GM11168 (cell line): ENCODE results near the gene RHOC.
"Not testable (repeated sequence)": the region's sequence is repeated elsewhere in the genome, so short reads cannot be mapped to it uniquely, and the experiment has no call there.

Experiments
- in situ Hi-C: fragments of 300-500 bp; cut with MboI; formaldehyde crosslinking; loops from one replicate; pipeline ENCODE4 v1.12.0; 2022; ENCODE audit warnings: low sequenced_read_pairs; ENCODE audit not compliant: unreplicated experiment

The RHOC gene

GRCh38 chr1:112706505-112707220, at the start of gene RHOC:
Gene RHOC (minus strand): TSS chr1:112707127. CDS start chr1:112703799, 3,328 bp downstream.
- in situ Hi-C loops: loop anchor here (5.0 to 25.0 kb wide), 3 partner anchors 219 to 331 kb away; no protein-coding TSS in a partner anchor

DNA sequence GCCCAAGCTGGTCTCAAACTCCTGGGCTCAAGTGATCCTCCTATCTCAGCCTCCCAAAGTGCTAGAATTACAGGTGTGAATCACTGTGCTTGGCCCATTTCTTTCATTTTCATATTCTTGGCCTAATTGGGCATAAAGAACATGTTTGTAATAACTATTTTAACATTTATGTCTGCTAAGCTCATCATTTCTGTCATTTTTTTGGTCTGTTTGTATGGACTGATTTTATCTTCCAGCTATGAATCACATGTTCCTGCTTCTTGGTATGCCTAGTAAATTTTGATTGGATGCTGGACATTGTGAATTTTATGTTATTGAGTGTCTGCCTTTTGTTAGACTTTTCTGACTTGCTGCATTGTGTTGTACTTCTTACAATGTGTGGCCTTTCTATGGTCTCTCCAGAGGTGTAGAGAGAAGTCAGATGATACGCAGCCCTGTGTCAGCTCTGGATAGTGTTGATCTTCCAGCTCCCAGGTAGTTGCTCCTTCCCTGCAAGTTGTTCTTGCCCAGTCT, 47.2 kb upstream of the RHOC start:
- in situ Hi-C loops: no loop called here

- in situ Hi-C loops: no loop called here
These were observed 41.5 kb upstream of the RHOC start for GRCh38 chr1:112748396-112748795.

GRCh38 chr1:112744009-112744578, 37.2 kb upstream of the RHOC start:
- in situ Hi-C loops: no loop called here

DNA sequence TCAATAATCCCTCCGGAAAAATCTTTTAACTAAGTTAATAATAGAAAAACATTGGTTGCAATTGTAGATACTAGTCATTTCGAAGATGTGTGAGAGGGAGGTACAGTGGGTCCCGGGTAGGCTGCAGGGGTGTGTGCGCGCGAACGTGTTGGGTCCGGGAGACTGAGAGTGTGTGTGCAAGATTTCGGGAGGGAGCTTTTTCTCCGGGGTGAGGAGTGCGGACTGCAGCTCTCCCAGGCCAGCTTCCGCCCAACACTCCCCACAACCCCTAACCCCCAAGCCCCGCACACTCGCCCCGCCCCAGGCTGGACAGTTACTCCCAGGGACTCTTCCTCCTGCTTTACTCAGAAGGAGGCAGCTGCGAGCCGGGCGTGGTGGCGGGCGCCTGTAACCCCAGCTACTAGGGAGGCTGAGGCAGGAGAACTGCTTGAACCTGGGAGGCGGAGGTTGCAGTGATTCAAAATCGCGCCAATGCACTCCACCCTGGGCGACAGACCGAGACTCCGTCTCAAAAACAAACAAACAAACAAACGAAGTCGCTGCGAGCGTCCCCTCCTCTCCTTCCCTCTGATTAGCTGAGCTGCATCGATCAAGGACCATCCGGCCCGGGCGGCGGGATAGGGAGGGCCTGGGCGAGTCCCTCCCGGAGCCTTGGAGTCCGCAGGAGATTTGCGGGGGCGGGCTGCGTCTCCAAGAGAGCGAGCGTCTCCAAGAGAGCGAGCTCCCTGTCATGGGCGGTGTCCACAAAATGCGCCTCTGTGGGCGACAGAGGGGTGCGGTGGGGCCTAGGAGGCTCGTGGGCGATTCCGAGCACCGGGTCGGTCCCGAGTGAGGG, 36.5 kb upstream of the RHOC start:
- in situ Hi-C loops: no loop called here

DNA sequence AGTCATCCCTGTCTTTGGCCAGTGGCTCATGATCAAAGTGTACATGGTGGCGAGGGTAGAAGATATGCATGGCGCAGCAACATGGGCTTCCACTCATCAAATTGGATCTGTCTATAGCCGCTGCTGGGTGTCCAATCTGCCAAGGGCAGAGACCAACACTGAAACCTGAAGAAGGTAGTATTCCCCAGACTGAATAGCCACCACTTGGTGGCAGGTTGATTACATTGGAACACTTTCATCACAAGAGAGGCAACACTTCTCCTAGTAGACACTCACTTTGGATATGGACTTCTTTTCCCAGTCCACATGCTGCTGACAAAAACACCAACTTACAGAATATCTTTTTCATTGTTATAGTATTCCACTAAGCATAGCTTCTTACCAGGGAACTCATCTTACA, 30.6 kb upstream of the RHOC start:
- in situ Hi-C loops: no loop called here

DNA sequence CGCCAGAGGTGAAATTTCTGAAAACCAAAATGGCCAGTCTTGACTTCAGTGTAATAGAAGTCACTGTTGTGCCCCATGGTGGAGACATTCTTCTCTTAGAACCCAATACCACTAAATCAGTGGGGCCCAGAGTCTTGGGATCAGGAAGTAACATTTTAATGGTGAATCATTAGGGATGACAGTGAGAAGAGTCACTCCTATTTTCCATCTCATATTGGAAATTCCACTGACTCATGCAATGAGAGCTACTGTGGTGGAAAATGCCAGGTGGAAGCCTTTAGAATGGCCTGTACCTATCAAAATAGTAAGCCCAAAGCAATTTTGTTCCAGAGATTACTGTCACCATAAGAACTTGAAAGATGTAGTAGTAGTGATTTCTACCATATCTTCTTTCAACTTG, 28.8 kb upstream of the RHOC start:
- in situ Hi-C loops: no loop called here

DNA sequence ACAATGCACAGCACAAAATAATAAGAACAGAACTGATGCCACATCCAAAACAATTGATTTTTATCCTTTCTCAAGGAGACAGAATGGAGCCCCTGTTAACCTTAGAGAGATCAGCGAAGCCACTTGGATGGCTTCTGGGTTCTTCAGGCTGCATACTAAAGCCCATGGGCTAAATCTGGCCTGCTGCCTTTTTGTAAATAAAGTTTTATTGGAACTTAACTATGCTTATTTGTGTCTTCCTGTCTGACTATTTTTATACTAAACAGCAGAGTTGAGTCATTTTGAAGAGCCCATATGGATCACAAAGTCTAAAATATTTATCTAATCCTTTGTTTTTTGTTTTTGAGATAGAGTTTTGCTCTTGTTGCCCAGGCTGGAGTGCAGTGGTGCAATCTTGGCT, 24.5 kb upstream of the RHOC start:
- in situ Hi-C loops: no loop called here

DNA sequence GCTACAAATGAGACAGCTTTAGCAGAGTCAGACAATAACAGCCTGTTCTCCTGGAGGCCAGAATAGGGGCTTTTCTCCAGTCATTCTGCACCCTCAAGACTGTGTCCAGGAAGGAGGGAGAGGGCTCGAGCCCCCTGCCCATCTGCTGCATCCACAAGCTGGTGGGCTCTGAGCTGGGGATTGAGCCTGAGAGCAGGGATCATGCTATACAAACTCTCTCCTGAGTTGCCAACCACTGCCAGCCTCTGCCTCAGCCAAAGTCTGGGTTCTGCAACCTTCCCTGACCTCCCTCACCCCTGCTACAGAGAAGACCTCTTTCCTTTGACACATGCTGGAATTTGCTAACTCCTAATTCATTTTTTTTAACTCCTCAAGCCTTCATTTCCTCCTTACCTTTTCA, 23.0 kb upstream of the RHOC start:
- in situ Hi-C loops: no loop called here

- in situ Hi-C loops: not testable (repeated sequence)
These were observed 22.1 kb upstream of the RHOC start for GRCh38 chr1:112729011-112729410.

- in situ Hi-C loops: not testable (repeated sequence)
These were observed 21.5 kb upstream of the RHOC start for GRCh38 chr1:112728306-112728971.

DNA sequence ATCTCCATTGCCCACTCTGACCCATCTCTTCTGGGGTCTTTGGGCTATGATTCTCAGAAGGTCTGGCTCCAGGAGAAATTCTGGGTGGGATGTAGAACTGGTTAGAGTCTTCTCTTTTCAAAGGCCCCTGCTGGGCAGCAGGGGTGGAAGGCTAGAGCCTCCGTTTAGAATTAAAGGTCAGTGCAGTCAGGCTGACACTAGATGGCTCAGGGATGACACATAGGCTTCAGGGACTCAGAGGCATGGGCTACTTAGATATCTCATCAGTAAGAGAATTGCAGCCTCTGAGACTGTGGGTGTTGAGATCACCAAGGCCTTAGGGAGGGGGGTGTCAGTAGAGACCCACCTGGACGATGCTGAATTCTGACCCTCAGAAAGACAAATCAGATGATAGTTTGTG, 20.8 kb upstream of the RHOC start:
- in situ Hi-C loops: no loop called here

DNA sequence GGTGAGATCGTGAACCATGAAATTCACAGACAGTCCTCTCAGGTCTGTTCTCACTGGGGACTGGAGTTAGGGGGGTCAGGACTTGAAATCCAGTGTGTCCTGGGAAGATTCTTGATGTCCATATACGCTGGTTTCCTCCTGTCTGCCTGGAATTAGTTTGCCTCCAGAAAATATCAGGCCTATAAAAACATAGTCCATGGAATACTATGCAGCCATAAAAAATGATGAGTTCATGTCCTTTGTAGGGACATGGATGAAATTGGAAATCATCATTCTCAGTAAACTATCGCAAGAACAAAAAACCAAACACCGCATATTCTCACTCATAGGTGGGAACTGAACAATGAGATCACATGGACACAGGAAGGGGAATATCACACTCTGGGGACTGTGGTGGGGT, 17.3 kb upstream of the RHOC start:
- in situ Hi-C loops: loop anchor here (25.0 kb wide), 2 partner anchors 237 to 313 kb away; no protein-coding TSS in a partner anchor

DNA sequence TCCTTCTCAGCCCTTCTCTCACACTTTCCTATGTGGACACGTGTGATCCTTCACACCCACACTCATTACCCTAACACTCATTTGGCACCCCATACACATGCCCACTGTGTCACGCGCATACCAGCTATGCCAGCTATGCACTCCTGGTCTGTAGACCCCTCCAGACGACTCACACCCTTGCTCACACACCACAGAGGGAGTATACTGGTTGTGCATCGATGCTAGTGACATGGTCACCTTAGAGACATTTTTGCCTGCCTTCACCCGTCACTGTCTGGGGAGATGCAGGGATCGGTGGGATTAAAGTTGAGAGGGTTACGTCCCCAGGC, 16.5 kb upstream of the RHOC start:
- in situ Hi-C loops: loop anchor here (25.0 kb wide), 2 partner anchors 236 to 314 kb away; no protein-coding TSS in a partner anchor

DNA sequence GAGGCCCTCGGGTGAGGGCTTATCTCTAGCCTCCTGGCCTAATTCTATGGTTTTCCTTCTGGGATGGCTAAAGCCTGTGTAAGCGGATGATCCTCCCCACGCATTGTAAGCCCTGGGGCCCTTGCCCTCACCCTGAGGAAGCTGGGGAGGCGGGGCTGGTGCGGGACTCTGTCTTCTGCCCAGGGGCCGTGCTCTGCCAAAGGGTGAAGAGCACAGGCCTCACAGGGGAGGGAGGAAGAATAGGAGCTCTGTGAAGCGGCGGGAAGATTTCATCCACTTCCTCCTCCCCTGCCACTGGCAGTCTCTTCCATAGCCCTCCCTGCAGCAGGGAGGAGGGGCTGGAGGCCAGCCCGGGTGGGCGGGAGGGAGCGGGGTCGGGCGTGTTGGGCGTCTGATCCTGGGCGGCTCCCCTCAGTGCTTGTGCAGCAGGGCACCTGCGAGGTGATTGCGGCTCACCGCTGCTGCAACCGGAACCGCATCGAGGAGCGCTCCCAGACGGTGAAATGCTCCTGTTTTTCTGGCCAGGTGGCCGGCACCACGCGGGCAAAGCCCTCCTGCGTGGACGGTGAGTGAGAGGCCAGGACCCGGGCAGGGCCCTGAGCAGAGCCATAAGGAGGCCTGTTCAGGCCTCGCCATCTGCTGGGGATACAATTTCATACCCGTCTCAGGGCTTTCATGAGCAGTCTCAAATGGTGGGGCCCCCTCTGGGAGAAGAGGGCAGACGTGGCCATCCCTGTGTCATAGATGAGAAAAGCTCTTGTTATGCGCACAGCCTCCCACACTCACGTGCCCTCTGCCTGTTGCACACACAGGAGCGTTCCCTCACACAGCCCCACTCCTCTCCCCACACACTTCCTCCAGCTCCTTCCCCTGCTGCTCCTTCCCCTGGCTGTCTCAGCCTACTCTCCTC, 15.9 kb upstream of the RHOC start:
- in situ Hi-C loops: loop anchor here (25.0 kb wide), 2 partner anchors 236 to 314 kb away; no protein-coding TSS in a partner anchor

DNA sequence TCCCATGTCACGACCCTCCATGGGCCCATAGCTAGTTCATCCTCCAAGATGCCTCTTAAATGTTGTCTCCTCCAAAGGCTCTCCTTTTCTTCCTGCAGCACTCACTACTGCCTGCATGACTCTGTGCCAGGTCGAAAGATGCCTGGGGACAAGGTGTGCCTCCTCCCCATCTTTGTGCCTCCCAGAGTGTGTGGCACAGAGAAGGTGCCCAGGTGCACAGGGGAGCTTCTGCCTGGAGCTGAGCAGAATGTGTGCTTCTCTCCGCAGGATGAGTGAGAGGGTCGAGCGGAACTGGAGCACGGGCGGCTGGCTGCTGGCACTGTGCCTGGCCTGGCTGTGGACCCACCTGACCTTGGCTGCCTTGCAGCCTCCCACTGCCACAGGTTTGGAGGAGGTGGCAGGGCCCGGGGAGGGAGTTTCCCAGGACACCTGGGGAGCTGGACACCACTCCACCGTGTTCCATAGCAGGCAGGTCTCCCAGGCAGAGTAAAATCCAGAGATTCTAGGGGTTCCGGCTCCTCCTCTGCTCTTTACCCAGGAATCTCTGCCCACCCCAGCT, 15.1 kb upstream of the RHOC start:
- in situ Hi-C loops: loop anchor here (25.0 kb wide), 2 partner anchors 235 to 315 kb away; no protein-coding TSS in a partner anchor

- in situ Hi-C loops: loop anchor here (25.0 kb wide), 2 partner anchors 234 to 316 kb away; no protein-coding TSS in a partner anchor
These were observed 14.4 kb upstream of the RHOC start for GRCh38 chr1:112721294-112721693.

DNA sequence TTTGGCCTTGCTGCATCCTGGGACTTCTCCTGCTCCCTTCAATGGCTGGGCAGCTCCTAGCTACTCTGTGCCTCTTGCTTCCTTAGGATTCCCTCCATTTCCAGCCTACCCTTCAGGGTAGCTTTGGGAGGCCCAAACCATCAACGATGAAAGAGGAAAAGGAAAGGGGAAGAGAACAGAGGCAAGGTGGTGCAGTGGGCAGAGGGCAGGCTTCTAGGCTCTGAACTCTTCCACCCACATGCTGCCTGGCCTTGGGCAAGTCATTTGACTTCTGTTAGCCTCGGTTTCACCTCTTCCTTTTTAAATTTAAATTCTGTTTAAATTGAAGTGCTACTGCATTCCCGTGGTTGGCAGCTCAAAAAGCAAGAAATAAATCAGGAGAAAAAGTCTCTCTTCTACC, 13.9 kb upstream of the RHOC start:
- in situ Hi-C loops: loop anchor here (25.0 kb wide), 2 partner anchors 233 to 317 kb away; no protein-coding TSS in a partner anchor

DNA sequence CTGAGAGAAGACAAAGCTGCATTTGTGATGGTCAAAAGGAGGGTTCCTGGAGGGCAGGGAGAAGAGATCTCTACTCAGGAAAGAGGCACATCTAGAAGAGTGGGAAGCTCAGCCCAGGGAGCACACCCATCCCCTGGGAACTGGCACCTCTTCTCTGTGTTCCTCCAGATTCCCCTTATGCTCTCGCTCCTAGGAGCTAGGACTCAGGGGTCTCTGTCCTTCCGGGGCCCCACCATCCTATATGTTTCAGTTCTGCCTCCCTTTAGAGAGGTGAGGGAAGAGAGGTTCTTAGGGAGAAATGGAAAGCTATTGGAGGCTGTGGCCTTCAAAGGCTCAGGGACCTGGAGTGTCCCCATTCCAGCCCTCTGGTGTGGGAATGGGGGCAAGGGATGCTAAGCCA, 12.8 kb upstream of the RHOC start:
- in situ Hi-C loops: loop anchor here (5.0 to 25.0 kb wide), 3 partner anchors 73 to 318 kb away; no protein-coding TSS in a partner anchor
